ENCODE data around the gene PAX2.
"Not testable (repeated sequence)": the region's sequence is repeated elsewhere in the genome, so short reads cannot be mapped to it uniquely, and the experiment has no call there.

Gene PAX2

DNA sequence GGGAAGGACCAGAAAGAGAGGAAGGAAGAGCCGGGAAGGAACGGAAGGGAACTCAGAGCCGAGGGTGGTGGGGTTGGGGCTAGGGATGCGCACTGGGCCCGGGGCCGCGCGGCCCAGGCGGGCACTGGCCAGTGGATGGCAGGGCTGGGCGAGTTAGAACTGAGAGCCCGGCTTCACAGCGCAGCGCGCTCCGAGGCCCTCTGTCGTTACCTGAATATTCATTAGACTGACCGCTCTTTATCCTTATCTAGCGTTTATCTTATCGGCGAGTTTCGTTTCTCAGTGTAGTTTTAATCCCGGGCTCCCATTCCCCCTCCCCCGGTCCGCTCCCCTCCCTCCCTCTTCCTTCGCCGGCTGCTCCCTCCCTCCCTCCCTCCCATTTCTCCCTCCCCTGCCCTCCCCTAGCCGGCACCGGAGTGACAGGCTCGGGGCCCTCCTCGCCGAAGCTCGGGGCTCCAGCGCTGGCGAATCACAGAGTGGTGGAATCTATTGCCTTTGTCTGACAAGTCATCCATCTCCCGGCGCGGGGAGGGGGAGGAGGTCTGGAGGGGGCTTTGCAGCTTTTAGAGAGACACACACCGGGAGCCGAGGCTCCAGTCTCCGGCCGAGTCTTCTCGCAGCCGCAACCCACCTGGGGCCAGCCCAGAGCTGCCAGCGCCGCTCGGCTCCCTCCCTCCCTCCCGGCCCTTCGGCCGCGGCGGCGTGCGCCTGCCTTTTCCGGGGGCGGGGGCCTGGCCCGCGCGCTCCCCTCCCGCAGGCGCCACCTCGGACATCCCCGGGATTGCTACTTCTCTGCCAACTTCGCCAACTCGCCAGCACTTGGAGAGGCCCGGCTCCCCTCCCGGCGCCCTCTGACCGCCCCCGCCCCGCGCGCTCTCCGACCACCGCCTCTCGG, at the start of gene PAX2:
Gene PAX2, plus strand, starts transcription at position 596 of the 895 bp plus-strand sequence. CDS start 679 bp downstream, outside the sequence.
- no peak for DNase-seq

DNA sequence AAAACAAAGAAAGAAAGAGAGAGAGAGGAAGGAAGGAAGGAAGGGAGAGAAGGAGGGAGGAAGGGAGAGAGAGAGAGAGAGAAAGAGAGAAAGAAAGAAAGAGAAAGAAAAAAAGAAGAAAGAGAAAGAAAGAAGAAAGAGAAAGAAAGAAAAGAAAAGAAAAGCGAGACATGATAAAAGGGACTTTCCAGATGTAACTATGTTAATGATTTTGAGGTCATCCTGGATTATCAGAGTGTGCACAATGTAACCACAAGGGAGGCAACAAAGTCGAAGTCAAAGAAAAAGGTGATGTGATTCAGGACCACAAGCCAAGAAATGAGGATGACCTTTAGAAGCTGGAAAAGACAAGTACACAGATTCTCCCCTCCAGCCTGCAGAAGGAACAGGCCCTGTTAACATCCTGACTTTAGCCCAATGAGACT, 48.9 kb upstream of the PAX2 start:
- DNase-seq = no peak

DNA sequence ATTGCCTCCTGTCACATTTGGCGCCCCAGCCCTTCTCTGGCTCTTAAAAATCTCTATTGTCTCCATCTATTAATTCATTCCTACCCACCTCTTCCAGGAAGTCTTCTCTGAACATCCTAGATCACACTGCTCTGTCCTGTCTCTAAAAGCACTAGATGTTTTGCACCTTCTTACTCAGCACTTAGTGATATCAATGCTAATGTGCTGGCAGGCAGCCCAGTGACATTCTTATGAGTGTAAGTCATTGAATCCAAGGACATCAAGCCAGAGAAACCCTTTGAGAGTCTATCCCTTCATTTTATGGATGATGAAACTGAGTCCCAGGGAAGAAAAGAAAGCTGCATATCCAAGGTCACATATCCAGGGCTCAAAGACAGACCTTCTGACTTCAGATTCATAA, 48.3 kb upstream of the PAX2 start:
- no peak for DNase-seq

DNA sequence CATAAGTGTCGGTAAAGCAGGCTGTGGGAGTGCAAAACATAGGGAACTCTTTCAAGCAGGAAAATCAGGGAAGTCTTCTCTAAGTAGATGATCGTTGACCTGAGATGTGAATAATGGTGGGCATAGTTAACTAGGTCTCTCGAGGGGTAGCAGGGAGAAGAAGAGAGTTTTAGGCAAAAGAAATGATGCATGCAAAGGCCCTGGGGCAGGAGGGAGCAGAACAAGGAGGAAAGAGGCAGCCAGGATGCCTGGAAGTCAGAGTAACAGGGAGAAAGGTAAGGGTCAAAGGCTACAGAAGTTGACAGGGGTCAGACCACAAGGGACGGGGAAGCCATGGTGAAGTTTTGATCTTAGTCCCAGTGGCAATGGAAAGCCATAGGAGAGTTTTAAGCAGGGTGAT, 47.8 kb upstream of the PAX2 start:
- DNase-seq = no peak

DNA sequence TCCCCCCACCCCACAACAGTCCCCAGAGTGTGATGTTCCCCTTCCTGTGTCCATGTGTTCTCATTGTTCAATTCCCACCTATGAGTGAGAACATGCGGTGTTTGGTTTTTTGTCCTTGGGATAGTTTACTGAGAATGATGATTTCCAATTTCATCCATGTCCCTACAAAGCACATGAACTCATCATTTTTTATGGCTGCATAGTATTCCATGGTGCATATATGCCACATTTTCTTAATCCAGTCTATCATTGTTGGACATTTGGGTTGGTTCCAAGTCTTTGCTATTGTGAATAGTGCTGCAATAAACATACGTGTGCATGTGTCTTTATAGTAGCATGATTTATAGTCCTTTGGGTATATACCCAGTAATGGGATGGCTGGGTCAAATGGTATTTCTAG, 43.7 kb upstream of the PAX2 start:
- not testable (repeated sequence) for DNase-seq

DNA sequence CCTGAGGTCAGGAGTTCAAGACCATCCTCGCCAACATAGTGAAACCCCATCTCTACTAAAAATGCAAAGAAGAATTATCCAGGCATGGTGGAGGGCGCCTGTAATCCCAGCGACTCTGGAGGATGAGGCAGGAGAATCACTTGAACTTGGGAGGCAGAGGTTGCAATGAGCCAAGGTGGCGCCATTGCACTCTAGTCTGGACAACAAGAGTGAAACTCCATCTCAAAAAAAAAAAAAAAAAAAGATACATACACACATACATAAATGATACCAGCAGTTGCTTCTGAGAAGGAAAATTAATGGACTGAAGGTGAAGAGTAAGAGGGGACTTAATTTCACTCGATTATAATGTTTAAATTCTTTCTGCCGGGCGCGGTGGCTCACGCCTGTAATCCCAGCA, 40.2 kb upstream of the PAX2 start:
- DNase-seq = no peak

DNA sequence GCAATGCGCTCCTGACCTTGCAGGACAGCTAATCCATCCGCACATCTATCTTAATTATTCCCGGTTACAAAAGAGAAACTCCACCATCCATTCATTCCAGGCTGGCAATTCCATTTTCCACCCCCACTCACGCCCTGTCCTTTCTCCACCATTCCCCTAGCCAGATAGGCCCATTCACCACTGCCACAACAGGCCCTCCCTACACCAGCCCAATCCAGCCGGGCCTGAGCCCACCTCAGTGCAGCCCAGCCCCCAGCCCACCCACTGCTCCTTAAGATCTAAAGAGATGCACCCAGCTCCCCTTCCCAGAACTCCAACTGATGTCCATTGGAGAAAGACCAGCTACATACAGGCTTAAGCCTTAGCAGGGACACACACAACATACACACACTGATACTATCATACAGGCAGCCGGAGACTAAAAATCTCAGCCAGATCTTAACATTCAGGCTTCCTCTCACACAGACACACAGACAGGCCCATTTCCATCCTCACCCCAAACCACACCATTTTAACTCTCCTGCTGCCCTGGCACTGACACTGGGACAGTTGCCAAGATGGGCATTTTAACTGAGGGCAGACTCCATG, 38.0 kb upstream of the PAX2 start:
- no peak for DNase-seq

DNA sequence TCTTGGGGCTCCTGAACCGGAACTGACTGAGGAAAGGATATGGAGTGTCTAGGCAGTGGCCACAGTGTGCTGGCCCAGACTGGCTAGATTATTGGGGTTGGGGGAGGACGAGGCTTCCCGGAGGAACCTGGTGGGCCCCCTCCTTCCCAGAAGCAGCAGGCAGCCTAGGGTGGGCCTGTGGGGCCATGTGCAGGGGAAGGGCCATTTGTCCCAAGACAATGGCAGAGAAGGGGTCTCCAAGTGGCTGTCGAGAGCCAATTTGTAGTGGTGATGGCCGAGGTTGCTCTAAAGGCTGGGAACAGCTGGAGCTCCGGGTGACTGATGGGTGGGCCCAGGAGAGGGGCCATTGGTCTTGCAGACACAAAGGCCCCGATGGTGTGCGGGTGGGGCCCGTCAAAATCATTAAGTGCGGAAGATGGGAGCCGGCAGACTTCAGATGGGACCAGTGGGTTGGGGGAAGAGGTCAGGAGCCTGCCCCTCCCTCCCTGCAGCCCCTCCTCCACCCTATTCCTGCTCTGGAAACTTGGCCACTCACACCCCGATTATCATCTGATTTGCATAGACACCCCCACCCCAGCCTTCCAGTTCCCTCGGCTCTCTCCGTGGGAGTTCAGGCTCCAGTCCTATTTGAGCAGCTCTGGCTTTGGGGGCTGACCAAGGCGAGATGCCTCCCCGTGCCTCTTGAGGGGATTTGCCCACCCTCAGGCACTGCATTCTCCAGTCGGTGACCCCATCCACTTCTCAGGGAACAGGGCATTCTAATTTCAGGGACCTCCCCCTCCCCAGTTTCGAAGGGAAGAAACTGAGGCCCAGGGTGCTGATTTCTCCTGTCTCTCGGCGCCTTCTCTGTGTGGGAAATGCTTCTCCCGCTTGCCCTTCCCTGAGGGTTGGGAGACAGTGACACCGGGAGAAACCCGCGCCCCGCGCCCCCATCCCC, 36.0 kb upstream of the PAX2 start:
- no peak for DNase-seq

DNA sequence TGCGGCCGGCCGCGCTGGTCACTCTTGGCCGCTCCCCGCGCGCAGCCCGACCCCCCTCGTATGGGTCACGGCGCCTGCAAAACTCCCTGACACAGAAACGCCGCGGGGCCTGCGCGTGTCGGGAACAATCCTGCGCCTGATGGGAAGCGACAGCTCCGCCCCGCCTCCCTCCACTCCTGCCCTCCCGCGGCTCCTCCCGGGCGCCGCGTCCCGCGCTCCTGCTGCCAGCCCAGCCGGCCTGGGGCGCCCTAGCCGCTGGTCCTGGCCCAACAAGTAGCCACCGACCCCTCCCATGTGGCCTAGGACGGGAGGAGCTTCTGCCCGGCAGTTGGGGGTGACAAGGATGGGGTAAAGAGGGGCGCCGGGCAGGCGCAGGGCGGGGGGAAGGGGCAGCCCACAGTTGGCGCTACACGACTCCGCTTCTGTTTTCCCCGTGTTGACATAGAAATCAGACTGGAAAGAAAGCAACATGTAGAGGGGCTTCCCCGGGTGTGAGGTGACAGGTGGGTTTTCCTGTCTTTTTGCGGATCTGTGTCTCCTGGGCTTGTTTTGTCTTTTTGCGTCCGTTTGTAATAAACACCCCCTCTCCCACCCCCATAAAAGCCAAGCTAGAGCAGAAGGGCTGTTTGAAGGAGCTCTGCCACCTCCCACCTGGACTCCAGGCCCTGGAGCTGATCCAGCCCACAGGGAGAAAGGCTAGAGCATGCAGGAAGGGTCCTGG, 35.1 kb upstream of the PAX2 start:
- DNase-seq = no peak

DNA sequence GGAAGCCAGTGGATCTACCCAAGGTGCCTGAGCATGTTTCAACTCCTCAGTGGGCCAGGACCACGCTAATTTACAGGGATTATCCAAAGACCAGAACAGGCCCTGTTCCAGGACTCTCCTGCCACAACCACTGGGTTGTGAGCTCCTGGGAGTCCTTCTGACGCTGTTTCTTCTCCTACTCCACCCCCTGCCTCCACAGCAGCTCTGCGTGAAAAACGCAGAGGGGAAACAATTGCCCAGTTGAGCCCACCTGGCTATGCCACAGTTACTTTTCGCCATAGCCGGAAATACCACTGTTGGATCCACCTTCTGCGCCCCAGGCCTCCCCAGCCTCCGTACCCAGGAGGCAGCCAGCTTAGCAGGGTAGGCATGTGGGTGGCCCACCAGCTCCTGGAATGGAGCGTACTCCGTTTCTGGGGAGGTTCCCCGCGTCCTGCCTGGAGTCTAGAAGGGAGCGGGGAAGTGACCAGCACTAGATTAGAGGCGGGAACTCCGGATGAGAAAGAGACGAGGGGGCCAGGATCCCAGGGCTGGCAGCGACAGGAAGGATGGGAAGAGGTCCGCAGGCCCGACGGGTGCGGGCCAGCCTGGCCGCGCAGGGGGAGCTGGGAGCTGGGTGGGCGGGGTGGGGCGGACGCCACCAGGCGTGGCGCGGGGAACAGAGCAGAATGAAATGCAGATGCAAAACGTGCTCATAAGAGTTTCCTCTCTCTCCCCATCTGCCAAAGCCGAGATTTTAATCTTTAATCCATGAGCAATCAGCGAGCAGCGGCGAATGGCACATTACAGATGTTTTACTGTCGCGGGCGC, 32.1 kb upstream of the PAX2 start:
- DNase-seq = no peak

DNA sequence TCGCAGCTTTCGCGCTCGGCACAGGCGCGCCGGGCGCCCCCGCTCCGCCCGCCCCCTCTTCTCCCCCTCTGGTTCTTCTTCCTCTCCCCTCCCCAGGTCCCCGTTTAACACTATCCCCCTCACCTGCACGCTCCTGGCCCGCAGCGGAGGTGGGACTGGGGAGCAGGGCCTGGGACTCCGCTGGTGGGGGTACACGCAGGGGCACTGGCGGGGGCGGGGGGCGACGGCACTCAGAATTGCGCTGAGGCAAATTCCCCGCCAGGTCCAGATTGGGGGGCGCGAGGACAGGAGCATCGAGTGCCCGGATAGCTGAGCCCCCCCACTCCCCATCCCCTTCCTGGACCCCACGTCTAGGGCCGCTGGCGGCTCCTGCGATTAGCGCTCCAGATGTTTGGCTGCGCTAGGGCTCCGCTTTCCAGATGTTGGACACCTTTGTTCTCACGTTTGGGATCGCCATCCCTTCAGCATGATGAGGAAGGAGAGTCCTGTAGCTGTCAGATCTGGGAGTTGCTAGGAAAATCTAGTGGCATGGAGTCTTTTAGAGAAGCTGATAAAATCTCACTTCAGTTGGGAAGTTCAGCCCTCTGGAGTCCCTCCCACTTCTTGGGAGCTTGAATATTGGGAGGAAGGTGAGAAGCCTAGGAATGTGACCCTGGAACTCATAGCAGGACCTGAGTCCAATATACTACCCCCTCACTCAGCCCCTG, 31.4 kb upstream of the PAX2 start:
- DNase-seq = no peak

DNA sequence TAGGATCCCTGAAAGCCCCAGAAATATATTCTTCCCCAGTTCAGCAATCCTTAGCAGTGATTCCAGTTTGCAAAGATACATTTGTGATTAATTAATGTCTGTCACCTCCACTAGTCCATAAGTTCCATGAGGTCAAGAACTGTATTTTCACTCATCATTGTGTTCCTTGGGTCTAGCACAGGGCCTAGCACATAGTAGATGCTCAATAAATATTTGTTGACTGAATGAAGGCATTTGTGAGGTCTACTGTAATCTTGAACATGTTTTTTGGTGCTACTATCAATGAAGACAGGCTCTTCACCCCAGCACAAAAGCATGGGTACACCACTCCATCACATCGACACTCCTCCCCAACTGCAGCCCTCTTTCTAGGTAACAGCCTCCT, 30.8 kb upstream of the PAX2 start:
- DNase-seq = no peak

DNA sequence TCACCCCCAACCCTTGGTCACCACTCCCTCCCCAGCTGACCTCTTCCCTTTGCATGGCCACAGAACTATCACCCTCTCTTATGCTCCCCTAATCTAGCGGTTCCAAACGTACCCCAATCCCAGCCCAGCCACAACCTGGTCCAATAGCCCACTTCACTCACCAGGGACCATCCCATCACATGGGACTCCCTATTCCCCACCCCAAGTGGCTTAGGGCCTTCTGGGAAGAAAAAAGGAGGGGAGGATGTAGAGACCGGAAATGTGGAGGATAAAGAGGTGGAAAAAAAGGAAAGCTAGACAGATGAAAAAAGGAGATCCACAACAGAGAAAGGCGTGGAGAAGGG, 30.3 kb upstream of the PAX2 start:
- DNase-seq = no peak

DNA sequence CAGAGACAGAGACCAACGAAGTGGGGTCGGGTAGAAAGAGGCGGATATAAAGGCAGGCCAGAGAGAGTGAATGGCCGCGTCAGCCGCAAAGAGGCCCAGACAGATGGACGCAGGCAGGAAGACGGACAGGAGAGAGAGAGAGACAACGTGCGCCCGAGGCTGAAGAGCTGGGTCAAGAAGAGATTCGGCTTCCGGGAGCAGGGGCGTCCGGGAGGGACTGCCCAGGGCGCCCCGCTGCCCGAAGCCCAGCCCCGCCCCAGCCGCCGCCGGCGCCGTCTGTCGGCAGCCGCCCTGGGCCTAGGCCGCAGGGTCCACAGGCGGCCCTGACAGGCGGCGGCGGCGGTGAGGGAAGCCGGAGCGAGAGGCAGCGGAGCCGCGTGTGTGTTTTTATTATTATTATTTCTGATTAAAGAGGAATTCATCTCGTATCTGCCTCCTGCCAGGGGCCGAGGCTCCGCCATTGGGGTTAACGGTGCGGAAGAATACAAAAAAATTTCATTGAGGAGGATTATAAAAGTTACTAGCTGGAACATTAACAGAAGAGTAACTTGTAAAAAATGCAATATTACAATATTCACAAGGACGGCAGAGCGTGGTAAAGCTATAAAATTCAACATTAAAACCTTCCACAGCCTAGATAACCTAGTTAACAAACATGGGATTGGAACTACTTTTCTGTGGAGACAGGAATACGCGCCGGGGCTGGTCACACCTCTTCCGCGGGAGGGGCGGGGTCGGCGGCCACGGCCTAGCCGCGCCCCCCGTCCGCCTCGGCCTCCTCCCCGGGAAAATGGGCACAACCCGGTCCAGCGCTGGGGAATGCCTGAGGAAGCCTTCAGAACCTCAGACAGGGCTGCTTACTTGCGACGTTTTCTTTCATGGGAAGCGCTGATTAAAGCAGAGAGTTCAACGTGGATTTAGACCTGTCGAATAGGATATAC, 29.7 kb upstream of the PAX2 start:
- DNase-seq = no peak

DNA sequence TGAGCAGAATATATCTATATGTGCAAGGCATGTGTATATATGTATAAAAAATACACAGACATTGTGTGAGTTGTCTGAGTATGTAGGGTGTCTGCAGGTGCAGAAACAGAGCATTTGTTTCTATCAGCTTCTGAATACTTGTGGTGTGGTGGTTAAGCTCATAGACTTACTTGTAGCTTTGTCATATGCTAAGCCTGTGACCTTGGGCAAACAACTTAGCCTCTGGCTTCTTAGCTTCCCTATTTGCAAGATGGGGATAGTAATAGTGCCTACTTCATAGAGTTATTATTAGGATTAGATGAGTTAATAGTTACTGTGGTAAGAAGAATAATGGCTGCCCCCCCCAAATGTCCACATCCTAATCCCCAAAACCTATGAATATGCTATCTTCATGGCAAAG, 28.2 kb upstream of the PAX2 start:
- DNase-seq = no peak

DNA sequence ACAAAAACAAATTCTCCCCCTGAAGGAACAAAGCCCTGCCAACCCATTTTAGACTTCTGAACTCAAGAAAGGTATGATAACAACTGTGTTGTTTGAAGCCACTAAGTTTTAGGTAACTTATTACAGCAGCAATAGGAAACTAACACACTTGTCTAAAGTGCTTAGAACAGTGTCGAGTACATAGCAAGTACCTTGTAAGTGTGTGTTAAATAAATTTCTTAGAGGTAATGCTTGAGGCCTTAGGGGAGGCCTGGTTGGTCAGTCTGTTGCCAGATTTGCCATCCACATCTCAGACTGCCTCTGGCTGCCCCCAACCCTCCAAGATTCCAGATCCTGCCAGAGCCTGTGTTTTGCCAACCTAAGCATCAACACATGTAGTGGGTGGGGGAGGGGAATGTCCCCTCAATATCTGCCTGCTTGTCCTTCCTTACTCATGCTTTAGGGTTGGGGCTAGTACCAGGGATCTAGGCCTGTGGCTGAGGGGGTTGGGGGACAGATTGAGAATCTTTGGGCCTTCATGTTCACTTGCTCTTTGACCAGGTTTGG, 27.1 kb upstream of the PAX2 start:
- no peak for DNase-seq

DNA sequence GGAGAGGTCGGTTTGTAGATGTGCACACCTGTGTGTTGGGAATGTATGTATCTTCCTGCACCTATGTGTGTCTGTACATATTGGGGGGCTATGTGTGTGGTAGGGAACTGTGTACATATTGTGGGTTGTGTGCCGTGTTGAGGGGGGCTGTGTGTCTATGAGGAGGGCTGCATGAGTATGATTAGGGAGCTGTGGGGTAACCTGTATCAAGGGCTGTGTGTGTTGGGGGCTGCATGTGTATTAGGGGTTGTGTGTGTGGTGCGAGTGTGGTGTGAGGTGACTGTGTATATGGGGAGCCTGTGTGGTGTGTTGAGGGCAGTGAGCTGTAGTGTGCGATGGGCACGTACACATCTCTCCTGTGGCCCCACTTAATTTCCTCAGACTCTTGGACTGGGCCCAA, 22.2 kb upstream of the PAX2 start:
- DNase-seq = no peak

DNA sequence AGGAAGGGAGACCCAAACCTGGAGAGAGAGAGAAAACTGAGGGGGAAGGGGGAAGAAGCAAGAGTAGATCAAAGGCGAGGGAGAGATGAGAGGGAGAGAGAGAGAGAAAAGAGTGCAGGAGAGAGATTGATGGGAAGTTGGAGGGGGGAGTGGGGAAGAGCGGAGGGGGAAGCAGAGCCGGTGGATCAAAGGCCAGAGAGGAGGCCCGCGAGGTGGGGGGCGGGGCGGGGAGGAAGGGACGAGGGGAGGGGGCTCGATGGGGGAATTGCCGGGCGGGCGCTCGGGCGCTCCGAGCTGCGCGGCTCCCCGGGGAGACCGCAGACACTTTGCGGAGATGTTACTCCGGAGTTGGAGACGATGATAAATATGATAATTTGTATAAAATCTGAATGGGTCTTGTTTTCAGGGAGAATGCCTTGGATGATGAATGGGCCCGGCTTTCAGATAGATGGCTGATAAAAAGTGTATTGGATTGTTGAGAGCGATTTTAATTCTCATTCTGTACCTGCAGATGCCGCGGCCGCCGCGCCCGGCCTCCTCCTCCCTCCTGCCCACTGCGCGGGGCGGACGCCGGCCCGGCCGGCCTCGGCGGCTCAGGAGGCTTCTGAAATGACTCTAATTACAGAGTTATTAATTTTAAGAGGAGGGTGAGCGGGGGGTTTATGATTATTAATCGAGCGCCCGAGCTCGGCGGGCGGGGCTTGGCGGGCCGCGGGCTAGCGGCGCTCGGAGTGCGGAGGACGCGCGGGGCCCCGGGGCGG, 21.4 kb upstream of the PAX2 start:
- DNase-seq = no peak

DNA sequence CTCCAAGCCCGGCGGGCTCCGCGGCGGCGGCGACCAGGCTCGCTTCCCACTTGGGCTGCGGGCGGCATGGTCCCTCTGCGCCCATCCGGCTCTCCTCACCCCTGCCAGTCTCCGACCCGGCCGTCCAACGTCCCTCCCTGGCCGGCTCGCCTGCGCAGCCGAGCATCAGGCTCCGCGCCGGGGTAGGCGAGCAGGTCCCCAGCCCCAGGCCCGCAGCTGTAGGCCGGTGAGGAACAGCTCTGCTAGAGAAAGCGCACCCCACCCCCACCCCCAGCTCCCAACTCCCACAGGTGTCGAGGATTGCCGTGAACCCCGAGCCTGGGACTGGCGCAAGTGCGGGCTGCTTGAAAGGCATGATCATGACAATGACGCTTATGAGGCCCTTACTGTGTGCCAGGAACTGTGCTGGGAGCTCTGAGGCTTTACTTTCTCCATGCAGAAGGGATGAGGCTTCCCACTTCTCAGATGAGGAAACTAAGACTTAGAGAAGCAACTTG, 20.8 kb upstream of the PAX2 start:
- DNase-seq = no peak
